ENCODE data around the gene DDR1.

The DDR1 gene

GRCh38 chr6:30880698-30881252, 3.5 kb upstream of the DDR1 start:
- ChIA-PET POLR2A (no interaction called here), CTCF (interaction anchor here (0.9 to 5.8 kb wide), 5 partner anchors 13 to 150 kb away, joined by 3 to 34 read pairs (median 27); partner anchors contain the start of gene VARS2)
- DNase-seq (ENCODE audit: extremely low spot score): no peak
- TF ChIP-seq CTCF (IDR thresholded peaks at IDR 0.05; ENCODE audit: control extremely low read depth, extremely low read depth, low read depth, missing control alignments): no peak

GRCh38 chr6:30881392-30882203, 2.7 kb upstream of the DDR1 start:
- ChIA-PET POLR2A (interaction anchor here (1.4 kb wide), 1 partner anchor 137 kb away, joined by 3 read pairs; the partner anchor contains the start of gene IER3), CTCF (interaction anchor here (0.9 to 5.8 kb wide), 6 partner anchors 14 to 189 kb away, joined by 3 to 34 read pairs (median 16); partner anchors contain the start of gene VARS2)
- DNase-seq (ENCODE audit: extremely low spot score): peak; percentile 8
- no peak for TF ChIP-seq CTCF (IDR thresholded peaks at IDR 0.05; ENCODE audit: control extremely low read depth, extremely low read depth, low read depth, missing control alignments)

GRCh38 chr6:30882204-30882758, 2.0 kb upstream of the DDR1 start:
- POLR2A ChIA-PET: interaction anchor here (1.4 kb wide), 1 partner anchor 138 kb away, joined by 3 read pairs; the partner anchor contains the start of gene IER3
- DNase-seq (ENCODE audit: extremely low spot score): peak; percentile 10
- no peak for TF ChIP-seq CTCF (IDR thresholded peaks at IDR 0.05; ENCODE audit: control extremely low read depth, extremely low read depth, low read depth, missing control alignments)
- CTCF ChIA-PET: interaction anchor here (1.6 to 5.8 kb wide), 5 partner anchors 32 to 203 kb away, joined by 5 to 34 read pairs (median 27); partner anchors contain the start of gene VARS2

- CTCF ChIA-PET: interaction anchor here (1.0 to 5.8 kb wide), 8 partner anchors 31 to 204 kb away, joined by 5 to 34 read pairs (median 10); partner anchors contain the start of gene VARS2
- POLR2A ChIA-PET: interaction anchor here (0.6 to 1.4 kb wide), 3 partner anchors 56 to 479 kb away, joined by 3 to 4 read pairs (median 4); partner anchors contain the start of gene IER3
- TF ChIP-seq CTCF (IDR thresholded peaks at IDR 0.05; ENCODE audit: control extremely low read depth, extremely low read depth, low read depth, missing control alignments): no peak
- peak; percentile 74 for DNase-seq (ENCODE audit: extremely low spot score)
Measured at GRCh38 chr6:30882759-30883684, 1.3 kb upstream of the DDR1 start.

- DNase-seq (ENCODE audit: extremely low spot score): peak; percentile 77
- ChIA-PET CTCF (interaction anchor here (0.9 to 5.8 kb wide), 8 partner anchors 12 to 203 kb away, joined by 3 to 34 read pairs (median 10); partner anchors contain the start of gene VARS2), POLR2A (no interaction called here)
- no peak for TF ChIP-seq CTCF (IDR thresholded peaks at IDR 0.05; ENCODE audit: control extremely low read depth, extremely low read depth, low read depth, missing control alignments)
Measured at GRCh38 chr6:30884521-30885480, 482 bp downstream of the DDR1 start.
